ENCODE results near the gene BLACAT1. TPM values are rescaled to one million over a fixed set of nuclear protein-coding genes. Genes with fewer than 3 reads are reported as not detected.

The BLACAT1 gene
- total and polyA plus RNA-seq, 2 of the 8 experiments (the other 6 are each of a cell fraction or from before 2014, with no cell fraction given) = 3.5 to 10.5 TPM

GRCh38 chr1:205437570-205437969 lies 18.3 kb downstream of the BLACAT1 start:
- Histone ChIP-seq H2BK15ac (ENCODE audit: low read length) (0 out of 2 replicates have a peak overlapping the region, but pooled peaks have one; percentile 18), H3K27me3 (replicated peaks in 1 of 4; ENCODE audit: control insufficient read depth in 3 of 4, extremely low read depth in 1 of 4, insufficient read depth in 3 of 4, low read length in 3 of 4) (peaks cover 0 to 15% (median 6%) of the 10 kb centered on the region in 4 experiments; a peak in 4 of 7 replicates), H3K79me2 (ENCODE audit: control insufficient read depth in 1 of 2, insufficient read depth in 2 of 2, low read length in 2 of 2) (no peaks in the 10 kb centered on the region), H3K18ac (ENCODE audit: extremely low read depth, low read length) (no peak overlapping the region), H2BK20ac (ENCODE audit: low read length) (no peak overlapping the region), H4K91ac (replicated peaks; ENCODE audit: insufficient read length, low read length) (no peak overlapping the region), H4K5ac (ENCODE audit: insufficient read length, low read depth, low read length) (no peak overlapping the region), H3K4me1 (replicated peaks in 1 of 4; ENCODE audit: control insufficient read depth in 3 of 4, insufficient read depth in 4 of 4, low read length in 3 of 4) (peaks cover 26 to 42% (median 32%) of the 10 kb centered on the region in 4 experiments), H2AFZ (ENCODE audit: low read length) (no peak overlapping the region), H3K27ac (ENCODE audit: low read depth, low read length) (no peak overlapping the region), H3K23ac (ENCODE audit: insufficient read length) (no peak overlapping the region), H2AK5ac (ENCODE audit: low read depth, low read length) (no peak overlapping the region; the same call in 1 of the 2 replicates), H3K4me3 (ENCODE audit: extremely low read depth in 1 of 4, insufficient read depth in 2 of 4, low read depth in 3 of 4, low read length in 4 of 4) (no peak overlapping the region), H3K79me1 (ENCODE audit: low read depth, low read length) (no peaks in the 10 kb centered on the region; the same call in 1 of the 2 replicates), H2BK120ac (replicated peaks; ENCODE audit: low read depth, low read length) (no peak overlapping the region), H3K4ac (replicated peaks; ENCODE audit: insufficient read length, low read depth, low read length) (no peak overlapping the region), H3K23me2 (ENCODE audit: low read depth, low read length) (no peaks in the 10 kb centered on the region), H2BK5ac (ENCODE audit: low read depth, low read length) (no peak overlapping the region), H3K56ac (replicated peaks; ENCODE audit: insufficient read length, low read depth, low read length) (no peak overlapping the region), H2BK12ac (ENCODE audit: low read depth, low read length) (no peak overlapping the region), H4K20me1 (replicated peaks in 1 of 2; ENCODE audit: control insufficient read depth in 1 of 2, insufficient read depth in 2 of 2, low read length in 2 of 2) (peaks cover 0 to 2% of the 10 kb centered on the region in 2 experiments), H3K14ac (ENCODE audit: insufficient read length) (no peak overlapping the region), H3K9ac (replicated peaks in 1 of 4; ENCODE audit: extremely low read depth in 1 of 4, low read depth in 3 of 4, low read length in 3 of 4) (no peak overlapping the region), H3K36me3 (ENCODE audit: control insufficient read depth in 2 of 4, insufficient read depth in 4 of 4, low read length in 3 of 4) (no peaks in the 10 kb centered on the region), H4K8ac (ENCODE audit: extremely low read depth, insufficient read depth, low read length) (no peak overlapping the region), H3K4me2 (ENCODE audit: insufficient read depth in 1 of 2, low read depth in 2 of 2, low read length in 2 of 2) (no peak overlapping the region), H3K9me3 (ENCODE audit: insufficient read depth in 2 of 2, low read depth in 1 of 2, low read length in 1 of 2) (no peaks in the 10 kb centered on the region)
- FAIRE-seq = no peak
- ChIA-PET CTCF (ENCODE audit: partially characterized antibody) (interaction anchor here (0.9 to 30.2 kb wide), 6 partner anchors 12 to 228 kb away, joined by 3 to 767 read pairs (median 106); partner anchors contain the start of genes BLACAT1 and LEMD1), POLR2A (ENCODE audit: partially characterized antibody) (interaction anchor here (3.0 to 13.3 kb wide), 2 partner anchors 10 to 18 kb away, joined by 24 to 220 read pairs; partner anchors contain the start of gene BLACAT1)
- 90% methylated on average over 2 of the region's 2 CpGs; no CpG with 5 or more reads in 1 of the 2 experiments for WGBS, 2 experiments (ENCODE audit: extremely low coverage in 1 of 2, insufficient coverage in 1 of 2, insufficient read length in 1 of 2, insufficient replicate concordance in 2 of 2, low coverage in 1 of 2, low lambda C conversion rate in 2 of 2, missing lambda C conversion rate in 1 of 2)
- DNase-seq (ENCODE audit: low read depth in 1 of 2, low spot score in 2 of 2) = no peak
- TF ChIP-seq POLR2A (IDR thresholded peaks at IDR 0.05; ENCODE audit: control extremely low read depth in 1 of 2, low read depth in 2 of 2, low read length in 2 of 2) (0 out of 3 replicates have a peak, but pooled peaks of 1 of the 2 experiments have one; percentile 31), KDM1A (IDR thresholded peaks at IDR 0.05; ENCODE audit: borderline replicate concordance, low read length) (no peak)
